Sigmoid colon (tissue), 7 donors: ENCODE data around the gene NAA16. TPM values are rescaled to one million over a fixed set of nuclear protein-coding genes. Genes with fewer than 3 reads are reported as not detected.
"Not testable (repeated sequence)": the region's sequence is repeated elsewhere in the genome, so short reads cannot be mapped to it uniquely, and the experiment has no call there.

Experiments used
- DNase-seq: peaks from one replicate; pipeline ENCODE4 v3.0.0-alpha.2; 2019
- H3K27ac ChIP-seq, 4 donors: fragments of 200-600 bp; sonication (generic); one replicate each; pipeline ENCODE4 v1.5.1; 2016 to 2019; ENCODE audit warnings: mild to moderate bottlenecking in 1 of 4
- H3K27me3 ChIP-seq, 3 donors: fragments of 200-600 bp; sonication (generic); one replicate each; pipeline ENCODE4 v1.5.1; 2019; ENCODE audit warnings: mild to moderate bottlenecking in 1 of 3
- H3K36me3 ChIP-seq, 4 donors: fragments of 200-600 bp; sonication (generic); one replicate each; pipeline ENCODE4 v1.5.1; 2016 to 2019
- H3K4me1 ChIP-seq, 4 donors: fragments of 200-600 bp; sonication (generic); one replicate each; pipeline ENCODE4 v1.5.1; 2017 to 2019
- H3K4me3 ChIP-seq, 4 donors: fragments of 200-600 bp; sonication (generic); one replicate each; pipeline ENCODE4 v1.5.1; 2017 to 2019; ENCODE audit warnings: mild to moderate bottlenecking in 2 of 4, moderate library complexity in 1 of 4
- H3K9me3 ChIP-seq, 4 donors: fragments of 200-600 bp in 3 of 4; sonication (generic) in 3 of 4; one replicate each; pipeline versions ENCODE4 v1.5.1 to v1.6.1; 2013 to 2019
- CTCF ChIP-seq, 4 experiments: fragments of 450-650 bp in 3 of 4; fragments of 200-600 bp in 1 of 4; IDR thresholded peaks; one replicate each; pipeline ENCODE4 v1.5.1; 2016 to 2019; ENCODE audit warnings: antibody characterized with exemption in 4 of 4, mild to moderate bottlenecking in 3 of 4, moderate library complexity in 2 of 4
- EP300 ChIP-seq, 4 donors: sonication (generic); formaldehyde crosslinking; IDR thresholded peaks; one replicate each; pipeline ENCODE4 v1.6.1; 2017; ENCODE audit warnings: antibody characterized with exemption in 4 of 4
- POLR2A ChIP-seq, 2 donors: fragments of 450-650 bp; IDR thresholded peaks; one replicate each; pipeline ENCODE4 v1.6.1; 2016; ENCODE audit warnings: antibody characterized with exemption in 2 of 2, mild to moderate bottlenecking in 2 of 2, moderate library complexity in 2 of 2
- POLR2AphosphoS5 ChIP-seq, 4 donors: sonication (generic); formaldehyde crosslinking; IDR thresholded peaks; one replicate each; pipeline ENCODE4 v1.6.1; 2017; ENCODE audit warnings: antibody characterized with exemption in 4 of 4
- WGBS, 2 donors: extraction: QIAGEN DNeasy Blood & Tissue Kit; methylation state at CpG; one replicate each; pipeline ENCODE4 v1.1.7; 2013; 5-methylcytosine and 5-hydroxymethylcytosine counted together
- intact Hi-C: fragments of 100-400 bp; cut with DNase I; formaldehyde crosslinking; loops from one replicate; pipeline ENCODE4 v1.15.1; 2023
- polyA plus RNA-seq, 3 donors: library from polyadenylated mRNA; stranded (reverse); fragments of 200-250 nt; gene quantifications; one replicate each; pipeline ENCODE4 v1.2.3, GENCODE V29; 2013
- total RNA-seq, 4 donors: library from RNA; depleted of rRNA; stranded (reverse); fragments of >200 nt; gene quantifications; one replicate each; pipeline ENCODE4 v1.1.0, GENCODE V29; 2016
- donor health status: healthy with polysubstance abuse.
- donor health status: Bipolar disorder and iron deficiency.
- donor health status: healthy.

The NAA16 gene
- total and polyA plus RNA-seq, 7 donors: 2.5 to 24.4 (median 15.2) TPM

GRCh38 chr13:41271456-41272285, 39.4 kb upstream of the NAA16 start:
- no peak for DNase-seq
- TF ChIP-seq POLR2AphosphoS5 (IDR thresholded peaks at IDR 0.05) (no peak), CTCF (IDR thresholded peaks at IDR 0.05) (no peak), POLR2A (IDR thresholded peaks at IDR 0.05) (no peak), EP300 (IDR thresholded peaks at IDR 0.05) (no peak)
- Histone ChIP-seq H3K9me3 (no peaks in the 10 kb centered on the region), H3K27me3 (no peaks in the 10 kb centered on the region), H3K4me3 (no peak overlapping the region), H3K27ac (no peak overlapping the region), H3K4me1 (no peaks in the 10 kb centered on the region), H3K36me3 (no peaks in the 10 kb centered on the region)
- intact Hi-C loops: no loop called here
- WGBS, 2 donors: 78 to 82% methylated on average over 6 of the region's 6 CpGs

DNA sequence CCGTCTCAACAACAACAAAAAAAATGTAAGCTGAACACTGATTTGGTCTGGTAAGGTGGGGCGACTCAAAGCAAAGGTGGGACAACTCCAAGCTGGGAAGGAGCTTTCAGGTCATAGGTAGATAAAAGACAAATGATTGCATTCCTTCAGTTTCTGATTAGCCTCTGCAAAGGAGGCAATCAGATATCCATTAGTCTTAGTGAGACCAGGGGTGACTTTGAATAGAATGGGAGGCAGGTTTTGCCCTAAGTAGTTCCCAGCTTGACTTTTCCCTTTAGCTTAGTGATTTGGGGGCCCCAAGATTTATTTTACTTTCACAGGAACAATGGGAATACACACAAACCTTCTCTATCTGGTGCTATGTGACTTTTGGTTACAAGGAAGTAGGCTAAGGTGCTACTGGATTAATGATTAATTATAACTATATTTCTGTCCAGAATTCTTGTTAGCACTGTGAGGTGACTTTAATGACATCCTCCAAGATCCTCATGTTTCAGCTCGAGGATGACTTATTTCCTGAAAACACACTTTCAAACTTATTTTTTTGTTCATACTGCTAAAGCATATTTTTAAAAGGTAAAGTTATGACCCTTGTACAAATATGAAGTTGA, 37.1 kb upstream of the NAA16 start:
- no peak for TF ChIP-seq EP300 (IDR thresholded peaks at IDR 0.05)
- no peak for TF ChIP-seq POLR2A (IDR thresholded peaks at IDR 0.05)
- no peak for TF ChIP-seq CTCF (IDR thresholded peaks at IDR 0.05)
- TF ChIP-seq POLR2AphosphoS5 (IDR thresholded peaks at IDR 0.05): no peak
- no peak overlapping the region for H3K4me3 ChIP-seq
- WGBS, 2 donors: 61 to 80% methylated on average over 3 of the region's 3 CpGs
- no peaks in the 10 kb centered on the region for H3K27me3 ChIP-seq
- DNase-seq: no peak
- no peak overlapping the region for H3K27ac ChIP-seq
- intact Hi-C loops: no loop called here
- H3K9me3 ChIP-seq: no peaks in the 10 kb centered on the region
- no peaks in the 10 kb centered on the region for H3K36me3 ChIP-seq
- no peaks in the 10 kb centered on the region for H3K4me1 ChIP-seq

- H3K27me3 ChIP-seq: no peaks in the 10 kb centered on the region
- no peak for TF ChIP-seq CTCF (IDR thresholded peaks at IDR 0.05)
- TF ChIP-seq EP300 (IDR thresholded peaks at IDR 0.05): no peak
- TF ChIP-seq POLR2A (IDR thresholded peaks at IDR 0.05): no peak
- TF ChIP-seq POLR2AphosphoS5 (IDR thresholded peaks at IDR 0.05): no peak
- H3K27ac ChIP-seq: no peak overlapping the region
- no peak for DNase-seq
- no peaks in the 10 kb centered on the region for H3K36me3 ChIP-seq
- H3K4me1 ChIP-seq: no peaks in the 10 kb centered on the region
- H3K4me3 ChIP-seq: no peak overlapping the region
- WGBS, 2 donors: 95 to 96% methylated on average over 11 of the region's 11 CpGs
- intact Hi-C loops: no loop called here
- no peaks in the 10 kb centered on the region for H3K9me3 ChIP-seq
These were observed 36.2 kb upstream of the NAA16 start for GRCh38 chr13:41274881-41275280.

DNA sequence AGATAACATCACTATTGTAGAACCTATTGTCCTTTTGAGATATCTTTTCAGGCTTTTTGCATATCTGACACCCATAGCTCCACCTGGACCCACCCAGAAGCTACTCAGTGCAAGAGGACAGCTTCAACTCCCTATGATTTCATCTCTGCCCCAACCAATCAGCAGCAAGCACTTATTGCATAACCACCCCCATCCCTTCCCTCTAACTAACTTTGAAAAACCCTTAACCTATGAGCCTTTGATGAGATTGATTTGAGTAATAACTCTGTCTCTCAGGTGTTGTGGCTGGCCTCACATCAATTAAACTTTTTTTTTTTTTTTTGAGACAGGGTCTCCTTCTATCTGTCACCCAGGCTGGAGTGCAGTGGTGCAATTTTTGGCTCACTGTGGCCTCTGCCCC, 34.2 kb upstream of the NAA16 start:
- no peak for DNase-seq
- no peak for TF ChIP-seq EP300 (IDR thresholded peaks at IDR 0.05)
- no peak for TF ChIP-seq POLR2A (IDR thresholded peaks at IDR 0.05)
- TF ChIP-seq CTCF (IDR thresholded peaks at IDR 0.05): no peak
- TF ChIP-seq POLR2AphosphoS5 (IDR thresholded peaks at IDR 0.05): no peak
- no peaks in the 10 kb centered on the region for H3K9me3 ChIP-seq
- intact Hi-C loops: no loop called here
- H3K4me1 ChIP-seq: no peaks in the 10 kb centered on the region
- H3K36me3 ChIP-seq: no peaks in the 10 kb centered on the region
- H3K27me3 ChIP-seq: no peaks in the 10 kb centered on the region
- H3K4me3 ChIP-seq: no peak overlapping the region
- no peak overlapping the region for H3K27ac ChIP-seq

DNA sequence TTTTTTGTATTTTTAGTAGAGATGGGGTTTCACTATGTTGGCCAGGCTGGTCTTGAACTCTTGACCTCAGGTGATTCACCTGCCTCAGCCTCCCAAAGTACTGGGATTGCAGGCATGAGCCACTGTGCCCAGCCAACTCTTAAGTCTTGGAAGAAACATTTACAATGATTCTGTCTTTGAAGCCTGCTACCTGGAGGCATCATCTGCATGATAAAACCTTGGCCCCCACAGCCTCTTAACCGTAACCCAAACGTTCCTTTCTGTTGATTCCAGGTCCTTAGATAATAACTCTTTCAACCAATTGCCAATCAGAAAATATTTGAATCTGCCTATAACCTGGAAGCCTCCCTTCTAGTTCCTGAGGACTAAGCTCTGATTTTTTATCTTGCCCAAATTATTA, 31.9 kb upstream of the NAA16 start:
- H3K36me3 ChIP-seq, H3K4me3 ChIP-seq, H3K27me3 ChIP-seq, H3K4me1 ChIP-seq, intact Hi-C loops, H3K9me3 ChIP-seq, H3K27ac ChIP-seq, DNase-seq: not testable (repeated sequence)
- 60 to 68% methylated on average over 2 of the region's 2 CpGs for WGBS, 2 donors
